ENCODE data around the gene PNPLA5. TPM values are rescaled to one million over a fixed set of nuclear protein-coding genes. Genes with fewer than 3 reads are reported as not detected.

The PNPLA5 gene
- total RNA-seq, result not detected in 2 replicates

GRCh38 chr22:43891360-43892182 is at the start of gene PNPLA5:
Gene PNPLA5, minus strand, starts transcription at chr22:43892013. Its CDS starts 133 bp downstream, at chr22:43891880.

GRCh38 chr22:43923631-43924464 is 32.0 kb upstream of the PNPLA5 start, which contains the start of gene PNPLA3:
Gene PNPLA3, plus strand, starts transcription at chr22:43923805. Its CDS starts 107 bp downstream, at chr22:43923912.

GRCh38 chr22:43862074-43862881 is 29.5 kb downstream of the PNPLA5 start, which contains the start of gene SULT4A1:
Gene SULT4A1, minus strand, starts transcription at chr22:43862513. Its CDS starts 131 bp downstream, at chr22:43862382.

Other genes with a start within 250 kb of the PNPLA5 start
- gene EFCAB6, start 79.7 kb downstream of the PNPLA5 start, total RNA-seq, result 2.5 and 3.5 TPM in 2 replicates
- gene SULT4A1, start 29.5 kb downstream of the PNPLA5 start, total RNA-seq, result 0.11 and 0.39 TPM in 2 replicates
- 0.39 and 0.98 TPM in 2 replicates for gene PNPLA3, start 31.8 kb upstream of the PNPLA5 start, total RNA-seq
- 44.4 and 51.5 TPM in 2 replicates for gene SAMM50, start 63.4 kb upstream of the PNPLA5 start, total RNA-seq
- 1.8 and 2.4 TPM in 2 replicates for gene PARVB, start 132.3 kb upstream of the PNPLA5 start, total RNA-seq

All from placental epithelial cell (primary cell).